ENCODE measurements around the gene NAV2.

Gene NAV2

DNA sequence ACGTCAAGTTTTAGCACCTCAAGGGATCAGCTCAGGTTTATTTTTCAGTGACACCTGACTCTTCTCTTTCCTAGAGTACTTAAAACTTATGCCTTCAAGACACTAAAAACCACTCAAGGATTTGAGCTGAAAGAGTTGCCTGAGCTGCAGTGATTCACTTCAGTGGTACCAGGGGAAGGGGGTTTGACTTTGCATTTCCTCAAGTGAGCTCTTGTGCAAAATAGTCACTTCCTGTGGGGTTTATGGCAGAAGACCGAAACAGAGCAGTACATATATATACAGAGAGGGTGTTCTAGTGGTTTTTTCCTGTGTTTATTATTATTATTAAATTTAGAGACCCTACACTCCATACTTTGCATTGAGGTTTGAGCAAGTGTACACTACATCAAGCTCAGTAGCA is 386.9 kb downstream of the NAV2 start:
- H3K27me3 ChIP-seq (replicated peaks) = no peaks in the 10 kb centered on the region
- no peak overlapping the region for H3K4me3 ChIP-seq (ENCODE audit: low read depth, low read length)
- no peak for DNase-seq
- in situ Hi-C loops (cut with HindIII; ENCODE audit: low pct_ligation_motif_present, low sequenced_read_pairs) = no loop called here
- TF ChIP-seq, protein P1, sequence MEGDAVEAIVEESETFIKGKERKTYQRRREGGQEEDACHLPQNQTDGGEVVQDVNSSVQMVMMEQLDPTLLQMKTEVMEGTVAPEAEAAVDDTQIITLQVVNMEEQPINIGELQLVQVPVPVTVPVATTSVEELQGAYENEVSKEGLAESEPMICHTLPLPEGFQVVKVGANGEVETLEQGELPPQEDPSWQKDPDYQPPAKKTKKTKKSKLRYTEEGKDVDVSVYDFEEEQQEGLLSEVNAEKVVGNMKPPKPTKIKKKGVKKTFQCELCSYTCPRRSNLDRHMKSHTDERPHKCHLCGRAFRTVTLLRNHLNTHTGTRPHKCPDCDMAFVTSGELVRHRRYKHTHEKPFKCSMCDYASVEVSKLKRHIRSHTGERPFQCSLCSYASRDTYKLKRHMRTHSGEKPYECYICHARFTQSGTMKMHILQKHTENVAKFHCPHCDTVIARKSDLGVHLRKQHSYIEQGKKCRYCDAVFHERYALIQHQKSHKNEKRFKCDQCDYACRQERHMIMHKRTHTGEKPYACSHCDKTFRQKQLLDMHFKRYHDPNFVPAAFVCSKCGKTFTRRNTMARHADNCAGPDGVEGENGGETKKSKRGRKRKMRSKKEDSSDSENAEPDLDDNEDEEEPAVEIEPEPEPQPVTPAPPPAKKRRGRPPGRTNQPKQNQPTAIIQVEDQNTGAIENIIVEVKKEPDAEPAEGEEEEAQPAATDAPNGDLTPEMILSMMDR (IDR thresholded peaks at IDR 0.05; ENCODE audit: low read depth, low read length, missing control alignments) = no peak
- H3K27ac ChIP-seq = no peak overlapping the region
- H3K36me3 ChIP-seq (replicated peaks) = peaks cover 40% of the 10 kb centered on the region

DNA sequence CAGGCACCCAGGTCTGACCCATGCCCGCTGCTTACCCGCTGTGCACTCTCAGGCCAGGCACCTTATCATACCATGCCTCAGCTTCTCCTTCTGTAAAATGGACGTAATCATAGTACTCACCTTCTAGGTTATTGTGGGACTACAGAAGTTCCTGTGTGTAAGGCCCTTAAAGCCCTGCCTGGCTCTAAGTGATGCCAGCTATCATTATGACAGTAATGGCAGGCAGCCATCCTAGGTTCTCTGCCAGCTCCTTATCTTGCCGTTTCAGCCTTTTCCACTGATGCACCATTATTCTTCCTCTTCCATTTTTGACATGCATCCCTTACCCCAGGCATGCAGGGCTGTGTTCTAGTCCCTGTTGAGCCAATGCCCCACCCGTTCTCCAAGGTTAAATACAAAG is 389.8 kb downstream of the NAV2 start:
- no peak for DNase-seq
- H3K36me3 ChIP-seq (replicated peaks) = peaks cover 44% of the 10 kb centered on the region
- in situ Hi-C loops (cut with HindIII; ENCODE audit: low pct_ligation_motif_present, low sequenced_read_pairs) = no loop called here

DNA sequence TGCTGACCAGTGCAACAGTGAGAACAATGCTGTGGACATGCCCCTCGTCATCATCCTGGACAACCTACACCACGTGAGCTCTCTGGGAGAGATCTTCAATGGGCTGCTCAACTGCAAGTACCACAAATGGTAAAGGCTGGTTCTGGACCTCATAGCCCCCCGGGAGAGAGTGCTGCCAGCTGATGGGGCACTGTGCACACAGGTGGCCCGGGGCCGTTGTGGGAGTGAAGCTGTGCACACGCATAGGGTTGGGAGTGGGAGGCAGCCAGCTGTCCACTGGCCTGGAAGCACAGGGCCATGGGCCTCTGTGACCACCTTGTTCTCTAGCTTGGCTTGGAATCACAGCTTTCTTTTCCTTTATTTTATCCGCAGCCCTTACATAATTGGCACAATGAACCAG is 390.6 kb downstream of the NAV2 start:
- TF ChIP-seq, protein P1 (IDR thresholded peaks at IDR 0.05; ENCODE audit: low read depth, low read length, missing control alignments) = no peak
- H3K36me3 ChIP-seq (replicated peaks) = peaks cover 45% of the 10 kb centered on the region
- in situ Hi-C loops (cut with HindIII; ENCODE audit: low pct_ligation_motif_present, low sequenced_read_pairs) = no loop called here
- no peak overlapping the region for H3K27ac ChIP-seq
- no peak overlapping the region for H3K4me3 ChIP-seq (ENCODE audit: low read depth, low read length)
- no peak for DNase-seq
- no peaks in the 10 kb centered on the region for H3K27me3 ChIP-seq (replicated peaks)

More for the DNA sequence above, 389.8 kb downstream of the NAV2 start:
- TF ChIP-seq, protein P1 (IDR thresholded peaks at IDR 0.05; ENCODE audit: low read depth, low read length, missing control alignments) = no peak
- Histone ChIP-seq H3K27me3 (replicated peaks) (no peaks in the 10 kb centered on the region), H3K27ac (no peak overlapping the region), H3K4me3 (ENCODE audit: low read depth, low read length) (no peak overlapping the region)

DNA sequence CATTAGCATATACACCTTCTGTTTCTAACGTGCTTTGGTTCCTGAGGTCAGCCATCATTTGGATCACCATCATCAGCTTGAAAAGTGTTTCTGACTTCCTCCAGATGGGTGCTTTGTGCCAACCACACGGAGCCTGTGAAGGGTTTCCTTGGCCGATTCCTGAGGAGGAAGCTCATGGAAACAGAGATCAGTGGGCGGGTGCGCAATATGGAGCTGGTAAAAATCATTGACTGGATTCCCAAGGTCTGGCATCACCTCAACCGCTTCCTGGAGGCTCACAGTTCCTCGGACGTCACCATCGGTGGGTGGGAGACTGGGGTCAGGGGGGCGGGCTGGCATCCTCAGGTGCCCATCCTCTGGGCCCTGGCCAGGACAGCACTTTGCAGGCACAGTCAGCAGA is 392.8 kb downstream of the NAV2 start:
- no peak overlapping the region for H3K4me3 ChIP-seq (ENCODE audit: low read depth, low read length)
- in situ Hi-C loops (cut with HindIII; ENCODE audit: low pct_ligation_motif_present, low sequenced_read_pairs) = no loop called here
- H3K27ac ChIP-seq = no peak overlapping the region
- TF ChIP-seq, protein P1 (IDR thresholded peaks at IDR 0.05; ENCODE audit: low read depth, low read length, missing control alignments) = no peak
- no peak for DNase-seq
- H3K27me3 ChIP-seq (replicated peaks) = no peaks in the 10 kb centered on the region
- H3K36me3 ChIP-seq (replicated peaks) = peaks cover 58% of the 10 kb centered on the region

DNA sequence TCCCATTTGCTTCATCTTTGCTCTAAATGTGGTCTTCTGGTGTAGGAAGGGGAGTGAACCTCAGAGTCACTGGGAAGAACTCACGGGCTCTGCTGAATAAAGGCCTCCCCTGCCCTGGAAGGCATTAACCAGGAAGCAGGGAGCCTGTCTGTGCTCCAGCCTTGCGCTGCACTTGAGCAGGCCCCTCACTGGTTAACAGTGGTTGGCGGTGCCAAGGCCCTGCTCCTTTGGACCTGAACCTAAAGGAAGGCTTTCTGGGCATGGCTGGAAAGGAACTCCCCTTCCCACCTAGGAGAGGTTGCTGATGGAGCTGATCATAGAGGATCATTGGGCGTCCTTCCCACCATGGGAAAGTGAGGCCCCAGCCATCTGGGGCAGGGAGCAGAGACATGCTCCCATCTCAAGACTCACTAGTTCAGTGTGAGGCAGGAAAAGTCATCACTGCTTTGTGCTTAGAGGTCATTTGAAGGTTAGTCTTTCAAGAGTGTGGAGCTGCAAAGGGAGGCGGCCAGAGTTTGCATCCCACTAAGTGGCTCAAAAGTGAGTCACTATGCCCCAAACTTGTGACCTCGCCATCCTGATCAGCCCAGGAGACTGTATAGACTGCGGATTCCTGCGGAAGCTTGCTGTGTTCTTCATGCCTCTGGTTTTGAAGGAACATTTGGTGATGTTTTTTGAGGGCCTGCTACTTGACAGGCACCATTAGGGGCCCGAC is 397.3 kb downstream of the NAV2 start:
- no peaks in the 10 kb centered on the region for H3K27me3 ChIP-seq (replicated peaks)
- in situ Hi-C loops (cut with HindIII; ENCODE audit: low pct_ligation_motif_present, low sequenced_read_pairs) = no loop called here
- H3K4me3 ChIP-seq (ENCODE audit: low read depth, low read length) = no peak overlapping the region
- TF ChIP-seq, protein P1 (IDR thresholded peaks at IDR 0.05; ENCODE audit: low read depth, low read length, missing control alignments) = no peak
- peaks cover 29% of the 10 kb centered on the region for H3K36me3 ChIP-seq (replicated peaks)
- peak overlapping the region; percentile 99 for H3K27ac ChIP-seq
- DNase-seq = no peak
